ENCODE results near the gene KIF19.

GRCh38 chr17:74324521-74324920, 1.5 kb upstream of the KIF19 start:
- no peak for TF ChIP-seq POLR2A (IDR thresholded peaks at IDR 0.05)
- TF ChIP-seq, protein P1, sequence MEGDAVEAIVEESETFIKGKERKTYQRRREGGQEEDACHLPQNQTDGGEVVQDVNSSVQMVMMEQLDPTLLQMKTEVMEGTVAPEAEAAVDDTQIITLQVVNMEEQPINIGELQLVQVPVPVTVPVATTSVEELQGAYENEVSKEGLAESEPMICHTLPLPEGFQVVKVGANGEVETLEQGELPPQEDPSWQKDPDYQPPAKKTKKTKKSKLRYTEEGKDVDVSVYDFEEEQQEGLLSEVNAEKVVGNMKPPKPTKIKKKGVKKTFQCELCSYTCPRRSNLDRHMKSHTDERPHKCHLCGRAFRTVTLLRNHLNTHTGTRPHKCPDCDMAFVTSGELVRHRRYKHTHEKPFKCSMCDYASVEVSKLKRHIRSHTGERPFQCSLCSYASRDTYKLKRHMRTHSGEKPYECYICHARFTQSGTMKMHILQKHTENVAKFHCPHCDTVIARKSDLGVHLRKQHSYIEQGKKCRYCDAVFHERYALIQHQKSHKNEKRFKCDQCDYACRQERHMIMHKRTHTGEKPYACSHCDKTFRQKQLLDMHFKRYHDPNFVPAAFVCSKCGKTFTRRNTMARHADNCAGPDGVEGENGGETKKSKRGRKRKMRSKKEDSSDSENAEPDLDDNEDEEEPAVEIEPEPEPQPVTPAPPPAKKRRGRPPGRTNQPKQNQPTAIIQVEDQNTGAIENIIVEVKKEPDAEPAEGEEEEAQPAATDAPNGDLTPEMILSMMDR (IDR thresholded peaks at IDR 0.05), result no peak

All from uterus (tissue), 2 donors.